ENCODE data around the gene COX20.
"Not testable (repeated sequence)": the region's sequence is repeated elsewhere in the genome, so short reads cannot be mapped to it uniquely, and the experiment has no call there.

The COX20 gene

GRCh38 chr1:244835276-244836134 lies at the start of gene COX20:
TSS of gene COX20 (plus strand) at chr1:244835658. CDS start at chr1:244835715, 57 bp downstream.
- DNase-seq (ENCODE audit: low read depth in 2 of 2) = peak; percentile 82 to 86

GRCh38 chr1:244788493-244789275 lies 46.8 kb upstream of the COX20 start:
- no peak for DNase-seq (ENCODE audit: low read depth in 2 of 2)

GRCh38 chr1:244789276-244789580 lies 46.2 kb upstream of the COX20 start:
- no peak for DNase-seq (ENCODE audit: low read depth in 2 of 2)

GRCh38 chr1:244789731-244790130 lies 45.7 kb upstream of the COX20 start:
- no peak for DNase-seq (ENCODE audit: low read depth in 2 of 2)

- DNase-seq (ENCODE audit: low read depth in 2 of 2) = no peak
Measured at GRCh38 chr1:244791061-244791460, 44.4 kb upstream of the COX20 start.

GRCh38 chr1:244792188-244792850 lies 43.1 kb upstream of the COX20 start:
- no peak for DNase-seq (ENCODE audit: low read depth in 2 of 2)

GRCh38 chr1:244794071-244794470 lies 41.4 kb upstream of the COX20 start:
- no peak for DNase-seq (ENCODE audit: low read depth in 2 of 2)

GRCh38 chr1:244794516-244794915 lies 40.9 kb upstream of the COX20 start:
- not testable (repeated sequence) for DNase-seq (ENCODE audit: low read depth in 2 of 2)

- DNase-seq (ENCODE audit: low read depth in 2 of 2) = peak in 1 of 2 experiments; percentile 41
Measured at GRCh38 chr1:244796719-244797406, 38.6 kb upstream of the COX20 start.

DNA sequence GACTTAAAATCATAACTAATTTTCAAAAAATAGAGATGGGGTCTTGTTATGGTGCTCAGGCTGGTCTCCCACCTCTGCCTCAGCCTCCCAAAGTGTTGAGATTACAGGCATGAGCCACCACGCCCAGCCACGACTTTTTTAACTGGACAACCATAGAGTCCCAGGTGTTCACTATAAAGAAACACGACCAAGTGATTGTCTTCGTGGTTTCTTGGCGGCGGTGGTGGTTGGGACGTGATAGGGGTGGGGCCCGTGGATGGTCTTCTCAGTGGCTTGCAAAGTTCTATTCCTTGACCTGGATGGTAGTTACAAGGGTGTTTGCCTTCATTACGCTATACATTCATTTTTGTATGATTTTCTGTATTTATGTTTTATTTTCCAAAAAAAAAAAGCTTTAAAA lies 34.6 kb upstream of the COX20 start:
- DNase-seq (ENCODE audit: low read depth in 2 of 2) = no peak

DNA sequence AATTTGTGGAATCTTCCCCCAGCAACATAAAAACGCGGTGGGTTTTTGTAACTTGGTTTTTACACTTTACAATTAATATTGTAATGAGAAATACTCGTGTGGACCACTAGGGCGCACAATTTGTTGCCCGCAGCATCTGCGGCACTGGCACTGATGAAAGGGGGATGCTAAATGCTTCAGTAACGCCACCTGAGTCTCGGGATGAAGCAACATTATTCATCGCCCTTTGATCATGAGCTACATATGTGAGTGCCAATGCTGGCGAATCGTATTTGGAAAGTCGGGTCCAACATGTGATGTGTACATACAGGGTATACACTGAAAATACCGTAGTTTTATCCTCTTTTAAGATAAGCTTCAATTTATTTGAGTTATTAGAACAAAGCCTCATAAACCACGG lies 34.2 kb upstream of the COX20 start:
- peak; percentile 13 to 34 for DNase-seq (ENCODE audit: low read depth in 2 of 2)

DNA sequence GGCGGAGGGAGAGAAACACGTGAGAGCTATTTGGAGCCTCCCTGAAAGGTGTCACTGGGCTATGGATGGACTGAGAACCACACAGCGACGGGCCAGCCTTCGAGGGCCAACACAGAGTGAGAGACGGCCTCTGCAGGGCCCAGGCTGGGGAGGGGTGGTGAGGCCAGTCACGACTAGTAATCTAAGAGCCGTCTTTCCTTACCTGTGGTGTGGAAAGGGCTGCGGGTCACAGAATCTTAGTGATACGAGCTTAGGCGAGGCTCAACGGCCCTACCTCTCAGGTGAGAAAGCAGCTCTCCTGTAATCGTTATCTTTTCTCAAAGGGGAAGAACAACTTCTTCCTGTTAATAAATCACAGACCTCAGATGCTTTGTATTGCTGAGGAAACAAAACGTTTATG lies 33.4 kb upstream of the COX20 start:
- DNase-seq (ENCODE audit: low read depth in 2 of 2) = no peak

- no peak for DNase-seq (ENCODE audit: low read depth in 2 of 2)
Measured at GRCh38 chr1:244802556-244803239, 32.8 kb upstream of the COX20 start.

DNA sequence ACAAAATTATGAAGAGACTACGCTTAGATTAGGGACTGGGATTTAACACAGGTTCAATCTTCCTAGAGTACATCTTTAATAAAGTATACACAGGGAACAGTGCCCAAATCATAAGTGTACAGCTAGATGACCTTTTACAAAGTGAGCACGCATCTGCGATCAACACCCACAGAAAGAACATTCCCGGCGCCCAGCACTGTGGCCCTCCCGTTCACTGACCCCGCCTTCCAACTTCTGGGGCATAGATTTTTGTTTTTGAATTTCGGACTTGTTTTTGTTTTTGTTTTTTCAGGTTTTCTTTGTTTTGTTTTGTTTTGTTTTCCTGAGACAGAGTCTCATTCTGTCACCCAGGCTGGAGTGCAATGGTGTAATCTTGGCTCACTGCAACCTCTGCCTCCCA lies 30.6 kb upstream of the COX20 start:
- no peak for DNase-seq (ENCODE audit: low read depth in 2 of 2)

- DNase-seq (ENCODE audit: low read depth in 2 of 2) = no peak
Measured at GRCh38 chr1:244807138-244807537, 28.3 kb upstream of the COX20 start.

DNA sequence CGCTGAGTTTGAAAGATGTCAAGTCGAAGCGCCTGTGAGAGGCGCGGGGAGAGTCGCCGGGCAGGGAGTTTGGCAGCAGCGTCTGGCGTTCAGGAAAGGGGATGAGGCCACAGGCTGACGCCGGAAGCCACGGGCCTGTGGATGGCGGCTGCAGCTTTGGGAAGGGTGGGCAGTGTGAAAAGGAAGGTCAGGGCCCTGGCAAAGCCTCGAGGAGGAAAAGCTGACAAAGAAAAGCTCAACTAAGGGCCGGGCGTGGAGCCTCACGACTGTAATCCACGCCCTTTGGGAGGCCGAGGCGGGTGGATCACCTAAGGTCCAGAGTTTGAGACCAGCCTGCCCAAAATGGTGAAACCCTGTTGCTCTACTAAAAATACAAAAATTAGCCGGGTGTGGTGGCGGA lies 25.2 kb upstream of the COX20 start:
- DNase-seq (ENCODE audit: low read depth in 2 of 2) = no peak

DNA sequence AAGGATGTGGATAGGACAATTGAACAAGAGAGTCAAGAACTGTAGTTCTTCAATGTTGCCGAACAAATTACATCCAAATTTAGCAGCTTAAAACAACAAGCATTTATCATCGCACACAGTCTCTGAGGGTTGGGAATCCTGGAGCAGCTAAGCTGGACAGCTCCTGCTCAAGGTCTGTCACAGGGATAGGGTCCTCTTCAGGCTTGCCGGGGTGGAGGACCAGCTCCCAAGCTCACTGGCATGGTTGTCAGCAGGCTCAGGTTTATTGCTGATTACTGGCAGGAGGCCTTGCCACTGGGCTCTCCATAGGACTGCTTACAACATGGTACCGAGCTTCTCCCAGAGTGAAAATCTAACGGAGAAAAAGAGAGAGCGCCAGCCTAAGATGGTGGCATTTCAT lies 22.1 kb upstream of the COX20 start:
- no peak for DNase-seq (ENCODE audit: low read depth in 2 of 2)

GRCh38 chr1:244815600-244816099 lies 19.8 kb upstream of the COX20 start:
- DNase-seq (ENCODE audit: low read depth in 2 of 2) = no peak

GRCh38 chr1:244817415-244817894 lies 18.0 kb upstream of the COX20 start:
- DNase-seq (ENCODE audit: low read depth in 2 of 2) = no peak

DNA sequence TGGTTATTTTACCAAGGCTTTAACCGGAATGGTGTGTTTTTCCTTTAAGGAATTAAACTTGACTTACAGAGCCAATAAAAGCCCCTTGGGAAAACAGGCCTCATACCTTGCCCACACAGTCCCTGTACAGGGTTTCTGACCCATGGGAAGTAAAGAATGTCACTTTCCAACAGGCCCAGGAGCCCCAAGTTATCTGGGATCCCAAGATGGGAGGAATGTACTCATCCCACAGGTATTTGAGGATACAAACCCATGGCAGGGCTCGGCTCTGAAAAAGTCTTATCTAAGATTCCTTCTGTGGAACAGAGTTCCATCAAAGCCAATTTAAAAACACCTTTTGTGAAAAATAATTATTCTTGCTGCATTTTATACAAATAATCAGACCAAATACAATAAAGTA lies 15.3 kb upstream of the COX20 start:
- no peak for DNase-seq (ENCODE audit: low read depth in 2 of 2)

- DNase-seq (ENCODE audit: low read depth in 2 of 2) = no peak
Measured at GRCh38 chr1:244821134-244821533, 14.3 kb upstream of the COX20 start.

All from stimulated activated CD4-positive, alpha-beta T cell treated with anti-CD3 and anti-CD28 coated beads, Interleukin-12 subunit alpha, Interleukin-12 subunit beta, amount 100 ng/mL, for 24 hours (primary cell).